Measurements from ENCODE around the gene MYOD1.

The MYOD1 gene

GRCh38 chr11:17735818-17736578 is 16.6 kb downstream of the MYOD1 start:
- peak; percentile 65 for DNase-seq

GRCh38 chr11:17736579-17736893 is 17.2 kb downstream of the MYOD1 start:
- no peak for DNase-seq

- no peak for DNase-seq
Measured at GRCh38 chr11:17736930-17737817, 17.8 kb downstream of the MYOD1 start.

- no peak for DNase-seq
Measured at GRCh38 chr11:17738151-17738973, 19.0 kb downstream of the MYOD1 start.

- DNase-seq: no peak
Measured at GRCh38 chr11:17739945-17740338, 20.6 kb downstream of the MYOD1 start.

- DNase-seq: no peak
Measured at GRCh38 chr11:17740649-17741235, 21.4 kb downstream of the MYOD1 start.

GRCh38 chr11:17741487-17741886 is 22.1 kb downstream of the MYOD1 start:
- no peak for DNase-seq

GRCh38 chr11:17742019-17742418 is 22.6 kb downstream of the MYOD1 start:
- no peak for DNase-seq

GRCh38 chr11:17743026-17743807 is 23.8 kb downstream of the MYOD1 start:
- DNase-seq: no peak

- DNase-seq: no peak
Measured at GRCh38 chr11:17743808-17744119, 24.4 kb downstream of the MYOD1 start.

- no peak for DNase-seq
Measured at GRCh38 chr11:17744151-17744940, 25.0 kb downstream of the MYOD1 start.

- no peak for DNase-seq
Measured at GRCh38 chr11:17745023-17745772, 25.8 kb downstream of the MYOD1 start.

- DNase-seq: no peak
Measured at GRCh38 chr11:17746096-17746495, 26.7 kb downstream of the MYOD1 start.

GRCh38 chr11:17747131-17747955 is 28.0 kb downstream of the MYOD1 start:
- no peak for DNase-seq

GRCh38 chr11:17748044-17748443 is 28.7 kb downstream of the MYOD1 start:
- no peak for DNase-seq

GRCh38 chr11:17748761-17749721 is 29.7 kb downstream of the MYOD1 start:
- DNase-seq: no peak

- no peak for DNase-seq
Measured at GRCh38 chr11:17750013-17750800, 30.8 kb downstream of the MYOD1 start.

- DNase-seq: no peak
Measured at GRCh38 chr11:17750801-17751165, 31.4 kb downstream of the MYOD1 start.

All from 8988T (cell line).